ENCODE data around the gene TIGIT. TPM values are rescaled to one million over a fixed set of nuclear protein-coding genes. Genes with fewer than 3 reads are reported as not detected.

Gene TIGIT
- total and polyA plus RNA-seq, 10 of the 15 experiments (the other 5 are each of a cell fraction or from before 2014, with no cell fraction given), result 0.08 to 4.7 (median 0.94) TPM

DNA sequence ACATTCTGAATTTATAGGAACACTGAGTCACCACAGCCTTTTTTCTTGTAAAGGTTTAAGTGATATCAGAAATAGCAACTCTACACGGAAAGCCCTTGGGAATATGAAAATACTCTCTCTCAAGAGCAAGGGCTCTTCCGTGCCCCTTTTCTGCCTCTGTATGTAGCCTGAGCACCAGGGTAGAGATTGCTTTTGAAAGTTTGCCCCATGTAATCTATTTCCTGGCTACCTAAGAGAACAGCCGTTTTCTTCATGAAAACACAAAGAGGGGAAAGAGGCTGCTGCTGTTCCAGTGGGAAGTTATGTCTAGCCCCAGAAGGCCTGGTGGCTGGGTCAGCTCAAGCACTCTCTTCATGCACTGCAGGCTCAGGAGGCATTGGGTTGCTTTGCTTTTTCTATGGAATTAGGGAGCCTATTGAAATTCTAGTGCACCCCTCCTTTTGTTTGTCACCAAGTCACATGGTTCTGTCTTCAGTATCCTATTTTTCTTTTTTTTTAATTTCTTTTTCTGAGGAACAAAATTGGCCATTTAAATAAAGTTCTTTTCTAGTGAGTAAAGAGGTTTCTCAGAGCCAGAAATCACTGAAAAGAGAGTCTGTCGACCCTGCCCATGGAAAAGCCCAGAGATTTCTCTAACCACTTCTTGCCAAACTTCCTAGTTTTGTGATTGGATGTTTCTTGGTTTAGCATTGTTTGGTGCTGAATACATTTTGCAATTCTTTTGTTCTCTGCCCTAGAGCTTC lies 39.5 kb downstream of the TIGIT start:
- intact Hi-C loops (cut with micrococcal nuclease; ENCODE audit: unreplicated experiment), result loop anchor here (2.0 kb wide), 1 partner anchor 43 kb away; no protein-coding TSS in a partner anchor
- Histone ChIP-seq H3K9ac (ENCODE audit: control insufficient read depth, insufficient read depth, low read length) (no peak overlapping the region), H2AFZ (ENCODE audit: control insufficient read depth, low read depth, low read length) (no peak overlapping the region), H4K20me1 (ENCODE audit: control insufficient read depth, insufficient read depth) (no peaks in the 10 kb centered on the region), H3K79me2 (ENCODE audit: control insufficient read depth, insufficient read depth, low read length) (no peaks in the 10 kb centered on the region), H3K27ac (ENCODE audit: control insufficient read depth, insufficient read depth) (peak overlapping the region; percentile 51), H3K27me3 (replicated peaks in 1 of 2; ENCODE audit: control insufficient read depth in 2 of 2, insufficient read depth in 2 of 2, low read length in 1 of 2) (no peaks in the 10 kb centered on the region), H3K9me3 (replicated peaks; ENCODE audit: control insufficient read depth, insufficient read depth, low read length) (peaks cover 7% of the 10 kb centered on the region; the same call in 2 of the 3 replicates), H3K36me3 (ENCODE audit: control insufficient read depth in 2 of 2, insufficient read depth in 2 of 2, low read length in 1 of 2) (no peaks in the 10 kb centered on the region), H3K4me1 (ENCODE audit: control insufficient read depth, insufficient read depth, low read length) (peaks cover 14% of the 10 kb centered on the region; the same call in 1 of the 2 replicates), H3K4me2 (ENCODE audit: control insufficient read depth, insufficient read depth) (no peak overlapping the region), H3K4me3 (no peak overlapping the region)
- 72% methylated on average over 4 of the region's 4 CpGs for WGBS (ENCODE audit: insufficient coverage, insufficient replicate concordance, low lambda C conversion rate, missing lambda C conversion rate)
- ChIA-PET RAD21 (ENCODE audit: unreplicated experiment) (interaction anchor here (4.7 kb wide), 1 partner anchor 41 kb away, joined by 38 read pairs; the partner anchor contains the start of gene TIGIT), POLR2A (interaction anchor here (2.0 kb wide), 1 partner anchor 10 kb away, joined by 5 read pairs; no protein-coding TSS in a partner anchor), CTCF (interaction anchor here (1.5 to 4.4 kb wide), 5 partner anchors 9 to 86 kb away, joined by 3 to 32 read pairs (median 7); no protein-coding TSS in a partner anchor), SMC1A (ENCODE audit: uncharacterized antibody, unreplicated experiment) (interaction anchor here (0.6 to 5.1 kb wide), 4 partner anchors 10 to 41 kb away, joined by 3 to 54 read pairs (median 6); partner anchors contain the start of gene TIGIT)
- ATAC-seq, result no peak
- TF ChIP-seq, protein P1, sequence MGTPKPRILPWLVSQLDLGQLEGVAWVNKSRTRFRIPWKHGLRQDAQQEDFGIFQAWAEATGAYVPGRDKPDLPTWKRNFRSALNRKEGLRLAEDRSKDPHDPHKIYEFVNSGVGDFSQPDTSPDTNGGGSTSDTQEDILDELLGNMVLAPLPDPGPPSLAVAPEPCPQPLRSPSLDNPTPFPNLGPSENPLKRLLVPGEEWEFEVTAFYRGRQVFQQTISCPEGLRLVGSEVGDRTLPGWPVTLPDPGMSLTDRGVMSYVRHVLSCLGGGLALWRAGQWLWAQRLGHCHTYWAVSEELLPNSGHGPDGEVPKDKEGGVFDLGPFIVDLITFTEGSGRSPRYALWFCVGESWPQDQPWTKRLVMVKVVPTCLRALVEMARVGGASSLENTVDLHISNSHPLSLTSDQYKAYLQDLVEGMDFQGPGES (IDR thresholded peaks at IDR 0.05), result no peak
- TF ChIP-seq ZNF384 (IDR thresholded peaks at IDR 0.05; ENCODE audit: borderline replicate concordance, low read depth, low read length) (no peak), POLR2AphosphoS2 (IDR thresholded peaks at IDR 0.05; ENCODE audit: low read depth, low read length) (no peak), YY1 (IDR thresholded peaks at IDR 0.05; ENCODE audit: low read depth, low read length) (no peak), EZH2 (IDR thresholded peaks at IDR 0.05; ENCODE audit: borderline replicate concordance, control insufficient read depth, low read depth, low read length) (no peak), CREB1 (IDR thresholded peaks at IDR 0.05; ENCODE audit: low read depth) (no peak), POLR2A (IDR thresholded peaks at IDR 0.05; ENCODE audit: low read depth, low read length) (no peak), SUPT20H (IDR thresholded peaks at IDR 0.05; ENCODE audit: borderline replicate concordance, control insufficient read depth, low read depth, low read length) (no peak), FOXK2 (IDR thresholded peaks at IDR 0.05) (no peak), RAD51 (IDR thresholded peaks at IDR 0.05) (no peak), SP1 (IDR thresholded peaks at IDR 0.05; ENCODE audit: low read depth, low read length) (no peak)
- TF ChIP-seq, protein P2, sequence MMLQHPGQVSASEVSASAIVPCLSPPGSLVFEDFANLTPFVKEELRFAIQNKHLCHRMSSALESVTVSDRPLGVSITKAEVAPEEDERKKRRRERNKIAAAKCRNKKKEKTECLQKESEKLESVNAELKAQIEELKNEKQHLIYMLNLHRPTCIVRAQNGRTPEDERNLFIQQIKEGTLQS (IDR thresholded peaks at IDR 0.05; ENCODE audit: borderline replicate concordance, extremely low read depth, low read depth, low read length), result no peak
- TF ChIP-seq, protein P3, sequence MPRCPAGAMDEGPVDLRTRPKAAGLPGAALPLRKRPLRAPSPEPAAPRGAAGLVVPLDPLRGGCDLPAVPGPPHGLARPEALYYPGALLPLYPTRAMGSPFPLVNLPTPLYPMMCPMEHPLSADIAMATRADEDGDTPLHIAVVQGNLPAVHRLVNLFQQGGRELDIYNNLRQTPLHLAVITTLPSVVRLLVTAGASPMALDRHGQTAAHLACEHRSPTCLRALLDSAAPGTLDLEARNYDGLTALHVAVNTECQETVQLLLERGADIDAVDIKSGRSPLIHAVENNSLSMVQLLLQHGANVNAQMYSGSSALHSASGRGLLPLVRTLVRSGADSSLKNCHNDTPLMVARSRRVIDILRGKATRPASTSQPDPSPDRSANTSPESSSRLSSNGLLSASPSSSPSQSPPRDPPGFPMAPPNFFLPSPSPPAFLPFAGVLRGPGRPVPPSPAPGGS (IDR thresholded peaks at IDR 0.05; ENCODE audit: borderline replicate concordance, insufficient read depth, low read depth, low read length, poor library complexity, severe bottlenecking), result no peak
- TF ChIP-seq, protein P4, sequence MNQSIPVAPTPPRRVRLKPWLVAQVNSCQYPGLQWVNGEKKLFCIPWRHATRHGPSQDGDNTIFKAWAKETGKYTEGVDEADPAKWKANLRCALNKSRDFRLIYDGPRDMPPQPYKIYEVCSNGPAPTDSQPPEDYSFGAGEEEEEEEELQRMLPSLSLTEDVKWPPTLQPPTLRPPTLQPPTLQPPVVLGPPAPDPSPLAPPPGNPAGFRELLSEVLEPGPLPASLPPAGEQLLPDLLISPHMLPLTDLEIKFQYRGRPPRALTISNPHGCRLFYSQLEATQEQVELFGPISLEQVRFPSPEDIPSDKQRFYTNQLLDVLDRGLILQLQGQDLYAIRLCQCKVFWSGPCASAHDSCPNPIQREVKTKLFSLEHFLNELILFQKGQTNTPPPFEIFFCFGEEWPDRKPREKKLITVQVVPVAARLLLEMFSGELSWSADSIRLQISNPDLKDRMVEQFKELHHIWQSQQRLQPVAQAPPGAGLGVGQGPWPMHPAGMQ (IDR thresholded peaks at IDR 0.05; ENCODE audit: borderline replicate concordance), result no peak
- TF ChIP-seq, protein P5, sequence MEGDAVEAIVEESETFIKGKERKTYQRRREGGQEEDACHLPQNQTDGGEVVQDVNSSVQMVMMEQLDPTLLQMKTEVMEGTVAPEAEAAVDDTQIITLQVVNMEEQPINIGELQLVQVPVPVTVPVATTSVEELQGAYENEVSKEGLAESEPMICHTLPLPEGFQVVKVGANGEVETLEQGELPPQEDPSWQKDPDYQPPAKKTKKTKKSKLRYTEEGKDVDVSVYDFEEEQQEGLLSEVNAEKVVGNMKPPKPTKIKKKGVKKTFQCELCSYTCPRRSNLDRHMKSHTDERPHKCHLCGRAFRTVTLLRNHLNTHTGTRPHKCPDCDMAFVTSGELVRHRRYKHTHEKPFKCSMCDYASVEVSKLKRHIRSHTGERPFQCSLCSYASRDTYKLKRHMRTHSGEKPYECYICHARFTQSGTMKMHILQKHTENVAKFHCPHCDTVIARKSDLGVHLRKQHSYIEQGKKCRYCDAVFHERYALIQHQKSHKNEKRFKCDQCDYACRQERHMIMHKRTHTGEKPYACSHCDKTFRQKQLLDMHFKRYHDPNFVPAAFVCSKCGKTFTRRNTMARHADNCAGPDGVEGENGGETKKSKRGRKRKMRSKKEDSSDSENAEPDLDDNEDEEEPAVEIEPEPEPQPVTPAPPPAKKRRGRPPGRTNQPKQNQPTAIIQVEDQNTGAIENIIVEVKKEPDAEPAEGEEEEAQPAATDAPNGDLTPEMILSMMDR (IDR thresholded peaks at IDR 0.05 in 2 of 3, conservative IDR thresholded peaks at IDR 0.05 in 1 of 3; ENCODE audit: control insufficient read depth in 2 of 3, extremely low read depth in 1 of 3, insufficient read depth in 1 of 3, low read depth in 3 of 3, low read length in 3 of 3), result no peak
- DNase-seq (ENCODE audit: low read depth, low spot score), result no peak
- in situ Hi-C loops (cut with MboI), result no loop called here
- FAIRE-seq, result no peak
- BruUV-seq (replicated peaks), result no TSS peak

Data from GM12878 (cell line).